GM18526 (cell line): ENCODE data around the gene IFI27L1.

ENCODE experiments used
- POLR2A ChIP-seq: IDR thresholded peaks from 3 replicates; pipeline ENCODE4 v1.6.1; 2011; ENCODE audit not compliant: insufficient read length; ENCODE audit errors: extremely low read depth

The IFI27L1 gene

GRCh38 chr14:94115631-94116030 is 34.5 kb downstream of the IFI27L1 start:
- TF ChIP-seq POLR2A, result no peak

- TF ChIP-seq POLR2A, result no peak
Measured at GRCh38 chr14:94116701-94117100, 35.6 kb downstream of the IFI27L1 start.

- no peak for TF ChIP-seq POLR2A
Measured at GRCh38 chr14:94117856-94118255, 36.7 kb downstream of the IFI27L1 start.

GRCh38 chr14:94119071-94119470 is 38.0 kb downstream of the IFI27L1 start:
- no peak for TF ChIP-seq POLR2A

GRCh38 chr14:94120667-94121340 is 39.7 kb downstream of the IFI27L1 start:
- no peak for TF ChIP-seq POLR2A

- no peak for TF ChIP-seq POLR2A
Measured at GRCh38 chr14:94121485-94121884, 40.4 kb downstream of the IFI27L1 start.

- no peak for TF ChIP-seq POLR2A
Measured at GRCh38 chr14:94122438-94122837, 41.3 kb downstream of the IFI27L1 start.

- no peak for TF ChIP-seq POLR2A
Measured at GRCh38 chr14:94123296-94123695, 42.2 kb downstream of the IFI27L1 start.

- TF ChIP-seq POLR2A, result no peak
Measured at GRCh38 chr14:94123868-94124267, 42.8 kb downstream of the IFI27L1 start.

- no peak for TF ChIP-seq POLR2A
Measured at GRCh38 chr14:94124582-94125377, 43.7 kb downstream of the IFI27L1 start.

GRCh38 chr14:94125659-94126418 is 44.7 kb downstream of the IFI27L1 start:
- TF ChIP-seq POLR2A, result no peak

- no peak for TF ChIP-seq POLR2A
Measured at GRCh38 chr14:94126419-94126677, 45.2 kb downstream of the IFI27L1 start.

GRCh38 chr14:94126800-94127199 is 45.7 kb downstream of the IFI27L1 start:
- TF ChIP-seq POLR2A, result no peak

- TF ChIP-seq POLR2A, result no peak
Measured at GRCh38 chr14:94127330-94127729, 46.2 kb downstream of the IFI27L1 start.

GRCh38 chr14:94128216-94128839 is 47.2 kb downstream of the IFI27L1 start:
- no peak for TF ChIP-seq POLR2A
